NT2/D1 (cell line): Measurements from ENCODE around the gene FGFR3.

Experiments used
- SUZ12 ChIP-seq: IDR thresholded peaks from 2 replicates; pipeline ENCODE4 v1.6.1; 2011; ENCODE audit not compliant: insufficient read length, insufficient read depth; ENCODE audit errors: extremely low read depth
- YY1 ChIP-seq: IDR thresholded peaks from 2 replicates; pipeline ENCODE4 v1.6.1; 2011; ENCODE audit not compliant: insufficient read length, insufficient read depth

DNA sequence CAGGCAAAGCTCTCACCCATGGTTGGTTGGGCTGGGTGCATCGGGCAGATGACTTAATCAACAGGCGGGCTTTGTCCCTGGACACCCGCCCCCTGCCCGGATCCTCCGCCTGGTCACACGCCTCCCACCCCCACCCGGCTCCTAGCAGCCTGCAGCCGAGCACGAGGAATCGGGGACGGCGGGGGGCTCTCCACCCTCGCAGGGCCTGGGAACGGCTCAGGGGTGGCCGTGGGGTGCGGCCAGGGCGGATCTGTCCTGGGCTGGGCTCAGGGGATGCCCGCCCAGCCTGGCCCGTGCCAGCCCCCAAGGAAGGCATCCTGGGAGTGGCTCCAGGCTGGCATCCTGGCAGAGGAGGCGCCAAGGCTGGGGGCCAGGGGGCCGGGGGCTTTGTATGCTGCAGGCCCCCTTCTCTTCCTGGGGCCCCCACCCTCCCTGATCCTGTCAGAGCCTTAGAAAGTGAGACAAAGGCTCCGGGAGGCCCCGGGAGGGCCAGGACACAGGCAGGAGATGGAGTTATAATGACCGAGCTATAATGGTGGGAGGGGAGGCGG lies 32.5 kb upstream of the FGFR3 start:
- TF ChIP-seq SUZ12 (no peak), YY1 (no peak)
